Liver (tissue), 9 donors: ENCODE results near the gene PBX4. TPM values are rescaled to one million over a fixed set of nuclear protein-coding genes. Genes with fewer than 3 reads are reported as not detected.

ENCODE experiments used
- DNase-seq: peaks from one replicate; pipeline ENCODE4 v3.0.0-alpha.2; 2017; ENCODE audit warnings: low spot score
- H3K27ac ChIP-seq, 2 donors: one replicate each; pipeline ENCODE4 v1.7.0; 2013; ENCODE audit warnings: inconsistent platforms in 2 of 2, low read length in 2 of 2, control low read depth in 1 of 2, low read depth in 1 of 2, mild to moderate bottlenecking in 1 of 2
- H3K27me3 ChIP-seq, 4 donors: one replicate each; pipeline versions ENCODE4 v1.6.1 to v1.7.0; 2013; ENCODE audit warnings: low read length in 3 of 4, inconsistent platforms in 1 of 4, mild to moderate bottlenecking in 1 of 4, moderate library complexity in 1 of 4; ENCODE audit not compliant: control insufficient read depth in 4 of 4, insufficient read depth in 4 of 4
- H3K36me3 ChIP-seq, 4 donors: one replicate each; pipeline versions ENCODE4 v1.6.1 to v1.7.0; 2013; ENCODE audit warnings: low read length in 3 of 4, mild to moderate bottlenecking in 3 of 4, low read depth in 1 of 4, moderate library complexity in 1 of 4; ENCODE audit not compliant: control insufficient read depth in 4 of 4, insufficient read depth in 3 of 4
- H3K4me1 ChIP-seq, 4 donors: one replicate each; pipeline versions ENCODE4 v1.6.1 to v1.7.0; 2013; ENCODE audit warnings: low read length in 3 of 4, mild to moderate bottlenecking in 3 of 4, moderate library complexity in 1 of 4; ENCODE audit not compliant: control insufficient read depth in 4 of 4, insufficient read depth in 4 of 4
- H3K4me3 ChIP-seq, 3 donors: one replicate each; pipeline versions ENCODE4 v1.6.1 to v1.7.0; 2013; ENCODE audit warnings: low read length in 3 of 3, control low read depth in 1 of 3, low read depth in 1 of 3, mild to moderate bottlenecking in 1 of 3
- H3K9ac ChIP-seq, 2 donors: one replicate each; pipeline ENCODE4 v1.7.0; 2013; ENCODE audit warnings: low read length in 2 of 2, mild to moderate bottlenecking in 2 of 2, moderate library complexity in 2 of 2, control low read depth in 1 of 2, low read depth in 1 of 2
- H3K9me3 ChIP-seq, 4 donors: one replicate each; pipeline versions ENCODE4 v1.6.1 to v1.7.0; 2013; ENCODE audit warnings: low read length in 3 of 4; ENCODE audit not compliant: control insufficient read depth in 4 of 4
- EGR1 ChIP-seq, 2 donors: IDR thresholded peaks; 2 replicates each; pipeline ENCODE4 v1.6.1; 2016 to 2018; ENCODE audit warnings: antibody characterized with exemption in 2 of 2, low read depth in 2 of 2
- FOXA1 ChIP-seq: IDR thresholded peaks from 2 replicates; pipeline ENCODE4 v1.6.1; 2016; ENCODE audit warnings: antibody characterized with exemption
- FOXA2 ChIP-seq: IDR thresholded peaks from 2 replicates; pipeline ENCODE4 v1.6.1; 2016; ENCODE audit warnings: antibody characterized with exemption
- GABPA ChIP-seq, 2 donors: IDR thresholded peaks in 1 of 2; conservative IDR thresholded peaks in 1 of 2; 2 replicates each; pipeline ENCODE4 v1.6.1; 2016; ENCODE audit warnings: antibody characterized with exemption in 2 of 2, mild to moderate bottlenecking in 1 of 2, moderate library complexity in 1 of 2
- HNF4A ChIP-seq, 2 donors: conservative IDR thresholded peaks; 2 replicates each; pipeline ENCODE4 v1.6.1; 2016; ENCODE audit warnings: antibody characterized with exemption in 2 of 2, mild to moderate bottlenecking in 2 of 2
- HNF4G ChIP-seq: IDR thresholded peaks from 2 replicates; pipeline ENCODE4 v1.6.1; 2016; ENCODE audit warnings: antibody characterized with exemption
- JUND ChIP-seq, 2 donors: IDR thresholded peaks; 2 replicates each; pipeline ENCODE4 v1.6.1; 2016; ENCODE audit warnings: antibody characterized with exemption in 2 of 2
- MAX ChIP-seq: IDR thresholded peaks from 2 replicates; pipeline ENCODE4 v1.6.1; 2016; ENCODE audit warnings: antibody characterized with exemption
- NR2F2 ChIP-seq: IDR thresholded peaks from 2 replicates; pipeline ENCODE4 v1.6.1; 2016; ENCODE audit warnings: antibody characterized with exemption
- RAD21 ChIP-seq, 2 donors: IDR thresholded peaks; 2 replicates each; pipeline ENCODE4 v1.6.1; 2016; ENCODE audit warnings: antibody characterized with exemption in 2 of 2, mild to moderate bottlenecking in 2 of 2
- REST ChIP-seq: IDR thresholded peaks from 2 replicates; pipeline ENCODE4 v1.6.1; 2016; ENCODE audit warnings: antibody characterized with exemption, mild to moderate bottlenecking
- RXRA ChIP-seq, 2 donors: IDR thresholded peaks; 2 replicates each; pipeline ENCODE4 v1.6.1; 2017 to 2018; ENCODE audit warnings: antibody characterized with exemption in 2 of 2, mild to moderate bottlenecking in 1 of 2
- SP1 ChIP-seq: IDR thresholded peaks from 2 replicates; pipeline ENCODE4 v1.6.1; 2018; ENCODE audit warnings: antibody characterized with exemption, mild to moderate bottlenecking
- TAF1 ChIP-seq: conservative IDR thresholded peaks from 2 replicates; pipeline ENCODE4 v1.6.1; 2016; ENCODE audit warnings: antibody characterized with exemption, mild to moderate bottlenecking
- YY1 ChIP-seq: IDR thresholded peaks from 2 replicates; pipeline ENCODE4 v1.6.1; 2016; ENCODE audit warnings: antibody characterized with exemption, mild to moderate bottlenecking
- WGBS: extraction: QIAGEN DNeasy Blood & Tissue Kit; methylation state at CpG from one replicate; pipeline ENCODE4 v1.1.7; 2013; 5-methylcytosine and 5-hydroxymethylcytosine counted together
- polyA plus RNA-seq, 2 donors: library from polyadenylated mRNA; stranded (reverse) in 1 of 2; unstranded in 1 of 2; fragments of 200-250 nt in 1 of 2; fragments of >200 nt in 1 of 2; fragmentation: Nextera tagmentation in 1 of 2; extraction: Ambion mirVana in 1 of 2; gene quantifications; one replicate each; pipeline versions ENCODE4 v1.2.1 to v1.2.3, GENCODE V29; 2013 to 2015
- total RNA-seq, 2 donors: library from RNA; depleted of rRNA; stranded (reverse); fragments of >200 nt; gene quantifications; one replicate each; pipeline ENCODE4 v1.2.3, GENCODE V29; 2014
- TF ChIP-seq, protein P1 (sequence below): fragments of 150-350 bp; IDR thresholded peaks from 2 replicates; pipeline ENCODE4 v1.5.1; 2017; ENCODE audit warnings: improper control_type of control experiment, low read depth, low read length; ENCODE audit not compliant: missing input control
- TF ChIP-seq, protein P2 (sequence below): IDR thresholded peaks from 2 replicates; pipeline ENCODE4 v1.6.1; 2016; ENCODE audit warnings: antibody characterized with exemption
- TF ChIP-seq, protein P3 (sequence below): IDR thresholded peaks from 2 replicates; pipeline ENCODE4 v1.6.1; 2016; ENCODE audit warnings: antibody characterized with exemption
- donor health status: healthy.
- donor health status: healthy.
- donor health status: healthy.
- donor health status: healthy.
- donor health status: healthy.

Gene PBX4
- total and polyA plus RNA-seq, 4 donors, result 0.19 to 0.59 (median 0.21) TPM; not detected in 1

- H3K9me3 ChIP-seq, result no peaks in the 10 kb centered on the region
- DNase-seq, result no peak
- TF ChIP-seq HNF4G (no peak), MAX (no peak), FOXA1 (no peak), SP1 (no peak), RXRA (IDR thresholded peaks at IDR 0.05) (no peak), GABPA (IDR thresholded peaks at IDR 0.05 in 1 of 2, conservative IDR thresholded peaks at IDR 0.05 in 1 of 2) (no peak), NR2F2 (no peak)
- TF ChIP-seq, protein P1, sequence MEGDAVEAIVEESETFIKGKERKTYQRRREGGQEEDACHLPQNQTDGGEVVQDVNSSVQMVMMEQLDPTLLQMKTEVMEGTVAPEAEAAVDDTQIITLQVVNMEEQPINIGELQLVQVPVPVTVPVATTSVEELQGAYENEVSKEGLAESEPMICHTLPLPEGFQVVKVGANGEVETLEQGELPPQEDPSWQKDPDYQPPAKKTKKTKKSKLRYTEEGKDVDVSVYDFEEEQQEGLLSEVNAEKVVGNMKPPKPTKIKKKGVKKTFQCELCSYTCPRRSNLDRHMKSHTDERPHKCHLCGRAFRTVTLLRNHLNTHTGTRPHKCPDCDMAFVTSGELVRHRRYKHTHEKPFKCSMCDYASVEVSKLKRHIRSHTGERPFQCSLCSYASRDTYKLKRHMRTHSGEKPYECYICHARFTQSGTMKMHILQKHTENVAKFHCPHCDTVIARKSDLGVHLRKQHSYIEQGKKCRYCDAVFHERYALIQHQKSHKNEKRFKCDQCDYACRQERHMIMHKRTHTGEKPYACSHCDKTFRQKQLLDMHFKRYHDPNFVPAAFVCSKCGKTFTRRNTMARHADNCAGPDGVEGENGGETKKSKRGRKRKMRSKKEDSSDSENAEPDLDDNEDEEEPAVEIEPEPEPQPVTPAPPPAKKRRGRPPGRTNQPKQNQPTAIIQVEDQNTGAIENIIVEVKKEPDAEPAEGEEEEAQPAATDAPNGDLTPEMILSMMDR, result no peak
- TF ChIP-seq, protein P2, sequence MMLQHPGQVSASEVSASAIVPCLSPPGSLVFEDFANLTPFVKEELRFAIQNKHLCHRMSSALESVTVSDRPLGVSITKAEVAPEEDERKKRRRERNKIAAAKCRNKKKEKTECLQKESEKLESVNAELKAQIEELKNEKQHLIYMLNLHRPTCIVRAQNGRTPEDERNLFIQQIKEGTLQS, result no peak
- 92% methylated on average over 17 of the region's 17 CpGs for WGBS
- no peak overlapping the region for H3K9ac ChIP-seq
- peaks cover 4 to 20% (median 17%) of the 10 kb centered on the region in 4 donors for H3K4me1 ChIP-seq
- H3K36me3 ChIP-seq, result peaks cover 22 to 47% (median 32%) of the 10 kb centered on the region in 4 donors
- no peak overlapping the region for H3K27ac ChIP-seq
- H3K27me3 ChIP-seq, result no peaks in the 10 kb centered on the region
- H3K4me3 ChIP-seq, result no peak overlapping the region
Observed at GRCh38 chr19:19659646-19660245, 41.3 kb upstream of the PBX4 start.

DNA sequence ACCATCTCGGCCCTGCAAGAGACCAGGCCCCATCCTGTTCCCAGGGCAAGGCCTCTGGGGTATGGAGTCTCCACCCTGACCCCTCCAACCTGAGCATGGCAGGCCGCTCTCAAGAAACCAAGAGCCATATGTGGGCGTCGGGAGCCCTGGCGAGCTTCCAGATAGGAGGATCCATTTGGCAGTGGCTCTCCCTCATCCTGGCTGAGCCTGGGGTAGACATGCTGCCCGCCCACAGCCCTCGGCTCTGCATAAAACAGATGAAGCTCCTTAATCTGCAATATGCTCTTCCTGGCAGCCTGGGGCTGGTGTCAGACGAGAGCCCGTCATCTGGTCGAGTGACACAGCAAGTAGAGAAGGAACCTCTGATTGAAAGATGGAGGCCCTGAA lies 38.9 kb upstream of the PBX4 start:
- no peak for DNase-seq
- 88% methylated on average over 10 of the region's 10 CpGs for WGBS
- H3K27ac ChIP-seq, result no peak overlapping the region

More for the DNA sequence above, 38.9 kb upstream of the PBX4 start:
- Histone ChIP-seq H3K4me3 (no peak overlapping the region), H3K36me3 (peaks cover 24 to 71% (median 46%) of the 10 kb centered on the region in 4 donors), H3K27me3 (no peaks in the 10 kb centered on the region), H3K9ac (no peak overlapping the region), H3K9me3 (no peaks in the 10 kb centered on the region), H3K4me1 (peaks cover 3 to 14% (median 12%) of the 10 kb centered on the region in 4 donors)
- TF ChIP-seq SP1 (no peak), NR2F2 (no peak), TAF1 (no peak), JUND (IDR thresholded peaks at IDR 0.05) (no peak), HNF4G (no peak), EGR1 (IDR thresholded peaks at IDR 0.05; ENCODE audit: low read depth in 2 of 2) (no peak), REST (no peak), HNF4A (conservative IDR thresholded peaks at IDR 0.05) (no peak), RXRA (IDR thresholded peaks at IDR 0.05) (no peak), FOXA1 (no peak), MAX (no peak), FOXA2 (no peak), RAD21 (IDR thresholded peaks at IDR 0.05) (no peak), YY1 (no peak), GABPA (IDR thresholded peaks at IDR 0.05 in 1 of 2, conservative IDR thresholded peaks at IDR 0.05 in 1 of 2) (no peak)
- TF ChIP-seq, protein P3, sequence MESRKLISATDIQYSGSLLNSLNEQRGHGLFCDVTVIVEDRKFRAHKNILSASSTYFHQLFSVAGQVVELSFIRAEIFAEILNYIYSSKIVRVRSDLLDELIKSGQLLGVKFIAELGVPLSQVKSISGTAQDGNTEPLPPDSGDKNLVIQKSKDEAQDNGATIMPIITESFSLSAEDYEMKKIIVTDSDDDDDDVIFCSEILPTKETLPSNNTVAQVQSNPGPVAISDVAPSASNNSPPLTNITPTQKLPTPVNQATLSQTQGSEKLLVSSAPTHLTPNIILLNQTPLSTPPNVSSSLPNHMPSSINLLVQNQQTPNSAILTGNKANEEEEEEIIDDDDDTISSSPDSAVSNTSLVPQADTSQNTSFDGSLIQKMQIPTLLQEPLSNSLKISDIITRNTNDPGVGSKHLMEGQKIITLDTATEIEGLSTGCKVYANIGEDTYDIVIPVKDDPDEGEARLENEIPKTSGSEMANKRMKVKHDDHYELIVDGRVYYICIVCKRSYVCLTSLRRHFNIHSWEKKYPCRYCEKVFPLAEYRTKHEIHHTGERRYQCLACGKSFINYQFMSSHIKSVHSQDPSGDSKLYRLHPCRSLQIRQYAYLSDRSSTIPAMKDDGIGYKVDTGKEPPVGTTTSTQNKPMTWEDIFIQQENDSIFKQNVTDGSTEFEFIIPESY, result no peak
- TF ChIP-seq, protein P2, result no peak
- TF ChIP-seq, protein P1, result no peak
